Tibial artery (tissue), 4 donors: Measurements from ENCODE around the gene ATP5F1D.
A peak's percentile ranks its signal among the peaks of the same experiment; 100 is the strongest.

Source experiments
- DNase-seq, 2 donors: peaks; one replicate each; pipeline ENCODE4 v3.0.0-alpha.2; 2019
- H3K27ac ChIP-seq, 2 donors: fragments of 200-600 bp; sonication (generic) in 1 of 2; 1 replicate in 1 of 2; 2 replicates in 1 of 2; pipeline ENCODE4 v1.5.1; 2018 to 2019; ENCODE audit warnings: mild to moderate bottlenecking in 1 of 2
- H3K27me3 ChIP-seq, 2 donors: fragments of 200-600 bp; sonication (generic) in 1 of 2; one replicate each; pipeline versions ENCODE4 v1.5.1 to v1.6.0; 2016 to 2019
- H3K36me3 ChIP-seq, 3 donors: fragments of 200-600 bp; sonication (generic) in 2 of 3; one replicate each; pipeline ENCODE4 v1.5.1; 2016 to 2019; ENCODE audit warnings: mild to moderate bottlenecking in 2 of 3
- H3K4me1 ChIP-seq, 4 donors: fragments of 200-600 bp; sonication (generic) in 2 of 4; 1 replicate in 3 of 4; 2 replicates in 1 of 4; pipeline ENCODE4 v1.5.1; 2016 to 2019
- H3K4me3 ChIP-seq, 2 donors: fragments of 200-600 bp; sonication (generic) in 1 of 2; 1 replicate in 1 of 2; 2 replicates in 1 of 2; pipeline ENCODE4 v1.5.1; 2018 to 2019; ENCODE audit warnings: mild to moderate bottlenecking in 2 of 2
- H3K9me3 ChIP-seq, 3 donors: fragments of 200-600 bp; sonication (generic) in 1 of 3; one replicate each; pipeline ENCODE4 v1.5.1; 2016 to 2019
- intact Hi-C: fragments of 100-400 bp; cut with DNase I; formaldehyde crosslinking; loops from one replicate; pipeline ENCODE4 v1.15.0; 2023; ENCODE audit warnings: low total_unique reads
- TF ChIP-seq, protein P1 (sequence below), 2 experiments: fragments of 200-600 bp in 1 of 2; fragments of 450-650 bp in 1 of 2; IDR thresholded peaks; one replicate each; pipeline ENCODE4 v1.5.1; 2017 to 2019; ENCODE audit warnings: antibody characterized with exemption in 2 of 2, mild to moderate bottlenecking in 1 of 2, moderate library complexity in 1 of 2

The ATP5F1D gene

DNA sequence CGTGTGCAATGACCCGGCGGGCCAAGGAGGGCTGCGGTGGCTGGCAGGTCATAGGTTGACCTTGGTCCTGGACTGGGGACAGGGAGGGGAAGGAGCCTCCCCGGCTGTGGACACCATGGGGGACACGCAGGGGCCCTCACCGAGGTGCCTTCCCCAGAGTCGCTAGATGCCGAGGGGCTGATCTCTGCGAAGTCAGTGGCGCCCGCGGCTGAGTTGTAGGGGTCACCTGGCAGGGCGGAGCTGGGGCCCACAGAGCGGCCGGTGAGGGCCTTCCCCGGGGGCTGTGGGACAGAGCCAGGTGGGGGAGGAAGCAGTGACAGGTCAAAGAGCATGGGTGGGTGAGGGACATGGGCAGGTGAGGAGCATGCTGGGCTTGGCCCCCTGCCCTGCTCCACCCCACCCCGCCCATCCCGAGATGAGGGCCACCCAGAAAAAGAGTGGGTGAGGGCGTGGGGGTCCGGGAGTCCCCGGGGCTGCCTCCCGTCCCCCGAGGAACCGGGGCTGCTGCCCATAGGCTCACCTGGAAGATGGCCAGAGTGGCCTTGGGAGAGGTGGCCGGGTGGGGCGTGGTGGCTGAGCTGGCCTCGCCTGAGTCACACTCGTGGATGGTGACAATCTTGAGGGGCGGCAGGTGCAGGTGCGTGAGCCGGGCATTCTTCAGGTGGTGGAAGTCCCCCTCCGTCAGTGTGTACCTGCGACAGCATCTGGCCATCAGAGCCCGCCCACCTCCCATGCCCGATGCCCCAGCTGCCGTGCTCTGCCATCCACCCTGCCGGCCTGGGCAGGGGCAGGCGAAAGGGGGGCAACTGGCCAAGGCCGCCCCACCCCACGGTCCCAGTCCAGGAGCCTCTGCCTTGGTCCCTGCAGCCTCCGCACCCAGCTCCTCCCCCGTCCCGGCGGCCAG lies 7.2 kb upstream of the ATP5F1D start:
- H3K9me3 ChIP-seq = no peaks in the 10 kb centered on the region
- H3K27me3 ChIP-seq = peaks cover 0 to 11% of the 10 kb centered on the region in 2 donors
- no peak overlapping the region for H3K27ac ChIP-seq
- H3K36me3 ChIP-seq = no peaks in the 10 kb centered on the region
- TF ChIP-seq, protein P1, sequence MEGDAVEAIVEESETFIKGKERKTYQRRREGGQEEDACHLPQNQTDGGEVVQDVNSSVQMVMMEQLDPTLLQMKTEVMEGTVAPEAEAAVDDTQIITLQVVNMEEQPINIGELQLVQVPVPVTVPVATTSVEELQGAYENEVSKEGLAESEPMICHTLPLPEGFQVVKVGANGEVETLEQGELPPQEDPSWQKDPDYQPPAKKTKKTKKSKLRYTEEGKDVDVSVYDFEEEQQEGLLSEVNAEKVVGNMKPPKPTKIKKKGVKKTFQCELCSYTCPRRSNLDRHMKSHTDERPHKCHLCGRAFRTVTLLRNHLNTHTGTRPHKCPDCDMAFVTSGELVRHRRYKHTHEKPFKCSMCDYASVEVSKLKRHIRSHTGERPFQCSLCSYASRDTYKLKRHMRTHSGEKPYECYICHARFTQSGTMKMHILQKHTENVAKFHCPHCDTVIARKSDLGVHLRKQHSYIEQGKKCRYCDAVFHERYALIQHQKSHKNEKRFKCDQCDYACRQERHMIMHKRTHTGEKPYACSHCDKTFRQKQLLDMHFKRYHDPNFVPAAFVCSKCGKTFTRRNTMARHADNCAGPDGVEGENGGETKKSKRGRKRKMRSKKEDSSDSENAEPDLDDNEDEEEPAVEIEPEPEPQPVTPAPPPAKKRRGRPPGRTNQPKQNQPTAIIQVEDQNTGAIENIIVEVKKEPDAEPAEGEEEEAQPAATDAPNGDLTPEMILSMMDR (IDR thresholded peaks at IDR 0.05) = no peak
- H3K4me3 ChIP-seq = no peak overlapping the region
- no peak for DNase-seq
- intact Hi-C loops = no loop called here
- peaks cover 0 to 34% (median 25%) of the 10 kb centered on the region in 4 donors for H3K4me1 ChIP-seq

- no peak for DNase-seq
- Histone ChIP-seq H3K9me3 (no peaks in the 10 kb centered on the region), H3K27me3 (peaks cover 0 to 11% of the 10 kb centered on the region in 2 donors), H3K36me3 (no peaks in the 10 kb centered on the region), H3K4me3 (no peak overlapping the region), H3K27ac (no peak overlapping the region), H3K4me1 (peaks cover 0 to 38% (median 28%) of the 10 kb centered on the region in 4 donors)
- intact Hi-C loops = loop anchor here (5.0 kb wide), 1 partner anchor 257 kb away; the partner anchor contains the start of genes PCSK4 and REEP6
- TF ChIP-seq, protein P1 (IDR thresholded peaks at IDR 0.05) = no peak
Measured at GRCh38 chr19:1234955-1235380, 6.6 kb upstream of the ATP5F1D start.

- DNase-seq = no peak
- Histone ChIP-seq H3K4me1 (peaks cover 6 to 47% (median 36%) of the 10 kb centered on the region in 4 donors), H3K27ac (no peak overlapping the region), H3K36me3 (no peaks in the 10 kb centered on the region), H3K27me3 (peaks cover 0 to 11% of the 10 kb centered on the region in 2 donors), H3K9me3 (no peaks in the 10 kb centered on the region), H3K4me3 (no peak overlapping the region)
- TF ChIP-seq, protein P1 (IDR thresholded peaks at IDR 0.05) = no peak
- intact Hi-C loops = loop anchor here (5.0 kb wide), 1 partner anchor 256 kb away; the partner anchor contains the start of genes PCSK4 and REEP6
Measured at GRCh38 chr19:1235625-1236538, 5.7 kb upstream of the ATP5F1D start.

- no peaks in the 10 kb centered on the region for H3K9me3 ChIP-seq
- intact Hi-C loops = loop anchor here (5.0 kb wide), 1 partner anchor 256 kb away; the partner anchor contains the start of genes PCSK4 and REEP6
- H3K27ac ChIP-seq = no peak overlapping the region
- no peak for DNase-seq
- peaks cover 11 to 53% (median 42%) of the 10 kb centered on the region in 4 donors for H3K4me1 ChIP-seq
- no peaks in the 10 kb centered on the region for H3K36me3 ChIP-seq
- H3K4me3 ChIP-seq = peak overlapping the region; percentile 50 to 67
- peaks cover 0 to 11% of the 10 kb centered on the region in 2 donors for H3K27me3 ChIP-seq
- TF ChIP-seq, protein P1 (IDR thresholded peaks at IDR 0.05) = no peak
Measured at GRCh38 chr19:1236576-1236975, 5.0 kb upstream of the ATP5F1D start.

- peaks cover 11 to 55% (median 44%) of the 10 kb centered on the region in 4 donors for H3K4me1 ChIP-seq
- peaks cover 0 to 11% of the 10 kb centered on the region in 2 donors for H3K27me3 ChIP-seq
- H3K36me3 ChIP-seq = no peaks in the 10 kb centered on the region
- peak overlapping the region; percentile 9 to 40 for H3K27ac ChIP-seq
- DNase-seq = no peak
- no peaks in the 10 kb centered on the region for H3K9me3 ChIP-seq
- TF ChIP-seq, protein P1 (IDR thresholded peaks at IDR 0.05) = no peak
- intact Hi-C loops = loop anchor here (5.0 kb wide), 1 partner anchor 255 kb away; the partner anchor contains the start of genes PCSK4 and REEP6
- peak overlapping the region; percentile 50 to 67 for H3K4me3 ChIP-seq
Measured at GRCh38 chr19:1237027-1237659, 4.4 kb upstream of the ATP5F1D start.
